Measurements from ENCODE around the gene SCIN. TPM values are rescaled to one million over a fixed set of nuclear protein-coding genes. Genes with fewer than 3 reads are reported as not detected.

The SCIN gene
- polyA plus RNA-seq, 1 donor from 2014 or later, result 0.53 TPM

GRCh38 chr7:12650080-12650479, 79.6 kb downstream of the SCIN start:
- Histone ChIP-seq H3K4me3 (ENCODE audit: low read length) (no peak overlapping the region), H3K79me2 (replicated peaks; ENCODE audit: insufficient read depth, low read length) (no peaks in the 10 kb centered on the region), H3K9me3 (ENCODE audit: low read length) (no peaks in the 10 kb centered on the region), H3K27ac (ENCODE audit: low read length) (no peak overlapping the region), H3F3A (ENCODE audit: insufficient read depth, low read length, poor library complexity, severe bottlenecking) (no peaks in the 10 kb centered on the region), H3K9ac (ENCODE audit: low read length) (no peak overlapping the region), H3K36me3 (ENCODE audit: insufficient read depth, low read length) (no peaks in the 10 kb centered on the region), H3K4me2 (ENCODE audit: low read length) (no peak overlapping the region), H3K27me3 (ENCODE audit: insufficient read depth, low read depth, low read length) (no peaks in the 10 kb centered on the region), H2AFZ (ENCODE audit: low read depth, low read length) (no peak overlapping the region), H4K20me1 (ENCODE audit: insufficient read depth) (no peaks in the 10 kb centered on the region), H3K9me2 (ENCODE audit: insufficient read depth, low read length) (no peaks in the 10 kb centered on the region)
- no peak for TF ChIP-seq CTCF (IDR thresholded peaks at IDR 0.05; ENCODE audit: poor library complexity, severe bottlenecking)
- no peak for TF ChIP-seq POLR2AphosphoS5 (IDR thresholded peaks at IDR 0.05)
- TF ChIP-seq RAD21 (conservative IDR thresholded peaks at IDR 0.05), result no peak

DNA sequence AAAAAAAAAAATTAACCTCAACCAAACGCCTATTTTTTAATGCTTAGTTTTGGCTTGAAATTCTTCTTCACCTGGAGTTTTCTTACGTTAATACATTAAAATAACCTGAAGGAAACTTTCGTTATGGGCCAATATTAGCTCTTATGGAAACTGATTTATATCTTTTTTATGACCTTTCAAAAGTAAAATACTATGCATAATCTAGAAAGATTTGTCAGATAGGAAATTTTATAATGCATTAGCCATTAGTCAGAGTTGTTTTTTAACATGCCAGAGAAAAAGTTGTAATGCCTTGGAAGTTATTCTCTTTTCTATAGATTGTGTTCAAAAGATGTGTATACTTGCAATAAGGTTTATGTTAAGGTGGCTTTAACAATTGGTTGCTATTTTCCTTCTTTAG, 82.6 kb downstream of the SCIN start:
- no peak overlapping the region for H3K9ac ChIP-seq (ENCODE audit: low read length)
- no peak overlapping the region for H3K4me3 ChIP-seq (ENCODE audit: low read length)
- no peak overlapping the region for H2AFZ ChIP-seq (ENCODE audit: low read depth, low read length)
- H3K9me3 ChIP-seq (ENCODE audit: low read length), result no peaks in the 10 kb centered on the region
- no peaks in the 10 kb centered on the region for H3F3A ChIP-seq (ENCODE audit: insufficient read depth, low read length, poor library complexity, severe bottlenecking)
- H3K9me2 ChIP-seq (ENCODE audit: insufficient read depth, low read length), result no peaks in the 10 kb centered on the region
- no peaks in the 10 kb centered on the region for H3K79me2 ChIP-seq (replicated peaks; ENCODE audit: insufficient read depth, low read length)
- H3K36me3 ChIP-seq (ENCODE audit: insufficient read depth, low read length), result no peaks in the 10 kb centered on the region
- H3K27me3 ChIP-seq (ENCODE audit: insufficient read depth, low read depth, low read length), result no peaks in the 10 kb centered on the region
- no peaks in the 10 kb centered on the region for H4K20me1 ChIP-seq (ENCODE audit: insufficient read depth)
- no peak overlapping the region for H3K4me2 ChIP-seq (ENCODE audit: low read length)
- TF ChIP-seq CTCF (IDR thresholded peaks at IDR 0.05; ENCODE audit: poor library complexity, severe bottlenecking), result no peak
- no peak overlapping the region for H3K27ac ChIP-seq (ENCODE audit: low read length)

GRCh38 chr7:12653518-12653917, 83.0 kb downstream of the SCIN start:
- no peak overlapping the region for H2AFZ ChIP-seq (ENCODE audit: low read depth, low read length)
- no peaks in the 10 kb centered on the region for H3K79me2 ChIP-seq (replicated peaks; ENCODE audit: insufficient read depth, low read length)
- no peaks in the 10 kb centered on the region for H3K9me2 ChIP-seq (ENCODE audit: insufficient read depth, low read length)
- no peak overlapping the region for H3K27ac ChIP-seq (ENCODE audit: low read length)
- H3K36me3 ChIP-seq (ENCODE audit: insufficient read depth, low read length), result no peaks in the 10 kb centered on the region
- no peak for TF ChIP-seq TAF1 (IDR thresholded peaks at IDR 0.05; ENCODE audit: low read depth)
- TF ChIP-seq EZH2 (IDR thresholded peaks at IDR 0.05; ENCODE audit: borderline replicate concordance, insufficient read depth, low read length, poor library complexity, severe bottlenecking), result no peak
- TF ChIP-seq RAD21 (conservative IDR thresholded peaks at IDR 0.05), result no peak
- TF ChIP-seq SMC3 (conservative IDR thresholded peaks at IDR 0.05; ENCODE audit: poor library complexity), result no peak
- no peak for TF ChIP-seq MXI1 (conservative IDR thresholded peaks at IDR 0.05; ENCODE audit: poor library complexity, severe bottlenecking)
- TF ChIP-seq CTCF (IDR thresholded peaks at IDR 0.05; ENCODE audit: poor library complexity, severe bottlenecking), result no peak
- no peak for TF ChIP-seq POLR2AphosphoS5 (IDR thresholded peaks at IDR 0.05)
- no peak for TF ChIP-seq REST (IDR thresholded peaks at IDR 0.05; ENCODE audit: borderline replicate concordance)
- no peak for TF ChIP-seq EP300 (conservative IDR thresholded peaks at IDR 0.05; ENCODE audit: poor library complexity, severe bottlenecking)
- H3K4me2 ChIP-seq (ENCODE audit: low read length), result no peak overlapping the region
- H3K27me3 ChIP-seq (ENCODE audit: insufficient read depth, low read depth, low read length), result no peaks in the 10 kb centered on the region
- no peak overlapping the region for H3K9ac ChIP-seq (ENCODE audit: low read length)
- no peaks in the 10 kb centered on the region for H3K9me3 ChIP-seq (ENCODE audit: low read length)
- H3K4me3 ChIP-seq (ENCODE audit: low read length), result no peak overlapping the region
- no peaks in the 10 kb centered on the region for H3F3A ChIP-seq (ENCODE audit: insufficient read depth, low read length, poor library complexity, severe bottlenecking)
- H4K20me1 ChIP-seq (ENCODE audit: insufficient read depth), result no peaks in the 10 kb centered on the region

Data from neural cell (in vitro differentiated cells).